ENCODE data around the gene ARHGAP10.
A peak's percentile ranks its signal among the peaks of the same experiment; 100 is the strongest.

The ARHGAP10 gene

GRCh38 chr4:147843162-147843561 lies 111.3 kb downstream of the ARHGAP10 start:
- TF ChIP-seq, protein P1, sequence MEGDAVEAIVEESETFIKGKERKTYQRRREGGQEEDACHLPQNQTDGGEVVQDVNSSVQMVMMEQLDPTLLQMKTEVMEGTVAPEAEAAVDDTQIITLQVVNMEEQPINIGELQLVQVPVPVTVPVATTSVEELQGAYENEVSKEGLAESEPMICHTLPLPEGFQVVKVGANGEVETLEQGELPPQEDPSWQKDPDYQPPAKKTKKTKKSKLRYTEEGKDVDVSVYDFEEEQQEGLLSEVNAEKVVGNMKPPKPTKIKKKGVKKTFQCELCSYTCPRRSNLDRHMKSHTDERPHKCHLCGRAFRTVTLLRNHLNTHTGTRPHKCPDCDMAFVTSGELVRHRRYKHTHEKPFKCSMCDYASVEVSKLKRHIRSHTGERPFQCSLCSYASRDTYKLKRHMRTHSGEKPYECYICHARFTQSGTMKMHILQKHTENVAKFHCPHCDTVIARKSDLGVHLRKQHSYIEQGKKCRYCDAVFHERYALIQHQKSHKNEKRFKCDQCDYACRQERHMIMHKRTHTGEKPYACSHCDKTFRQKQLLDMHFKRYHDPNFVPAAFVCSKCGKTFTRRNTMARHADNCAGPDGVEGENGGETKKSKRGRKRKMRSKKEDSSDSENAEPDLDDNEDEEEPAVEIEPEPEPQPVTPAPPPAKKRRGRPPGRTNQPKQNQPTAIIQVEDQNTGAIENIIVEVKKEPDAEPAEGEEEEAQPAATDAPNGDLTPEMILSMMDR (IDR thresholded peaks at IDR 0.05; ENCODE audit: low read depth, low read length), result peak; percentile 3
- in situ Hi-C loops (cut with HindIII; ENCODE audit: low sequenced_read_pairs), result no loop called here
- DNase-seq (ENCODE audit: low read depth, low spot score), result no peak

DNA sequence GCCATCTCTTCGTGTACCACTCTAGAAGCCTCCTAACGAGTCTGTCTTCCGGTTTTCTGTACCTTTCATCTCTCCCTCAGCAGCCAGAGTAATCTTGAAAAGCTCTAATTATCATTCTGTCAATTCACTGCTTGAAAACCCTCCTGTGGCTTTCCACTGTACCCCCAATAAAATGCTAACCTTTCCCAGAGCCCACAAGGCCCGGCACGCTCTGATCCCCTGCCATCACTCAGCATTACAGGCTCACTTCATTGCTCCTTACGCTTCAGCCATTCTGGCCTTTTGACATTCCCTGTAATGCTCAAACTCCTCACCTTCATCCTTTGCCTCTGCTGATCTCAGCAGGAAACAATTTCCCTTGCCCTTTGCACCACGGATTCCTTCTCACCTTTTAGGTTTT lies 112.9 kb downstream of the ARHGAP10 start:
- no peak for DNase-seq (ENCODE audit: low read depth, low spot score)
- no peak overlapping the region for H3K4me3 ChIP-seq (ENCODE audit: low read depth, low read length)
- TF ChIP-seq, protein P1 (IDR thresholded peaks at IDR 0.05; ENCODE audit: low read depth, low read length), result no peak
- in situ Hi-C loops (cut with HindIII; ENCODE audit: low sequenced_read_pairs), result no loop called here

More at GRCh38 chr4:147843162-147843561, 111.3 kb downstream of the ARHGAP10 start:
- no peak overlapping the region for H3K4me3 ChIP-seq (ENCODE audit: low read depth, low read length)

DNA sequence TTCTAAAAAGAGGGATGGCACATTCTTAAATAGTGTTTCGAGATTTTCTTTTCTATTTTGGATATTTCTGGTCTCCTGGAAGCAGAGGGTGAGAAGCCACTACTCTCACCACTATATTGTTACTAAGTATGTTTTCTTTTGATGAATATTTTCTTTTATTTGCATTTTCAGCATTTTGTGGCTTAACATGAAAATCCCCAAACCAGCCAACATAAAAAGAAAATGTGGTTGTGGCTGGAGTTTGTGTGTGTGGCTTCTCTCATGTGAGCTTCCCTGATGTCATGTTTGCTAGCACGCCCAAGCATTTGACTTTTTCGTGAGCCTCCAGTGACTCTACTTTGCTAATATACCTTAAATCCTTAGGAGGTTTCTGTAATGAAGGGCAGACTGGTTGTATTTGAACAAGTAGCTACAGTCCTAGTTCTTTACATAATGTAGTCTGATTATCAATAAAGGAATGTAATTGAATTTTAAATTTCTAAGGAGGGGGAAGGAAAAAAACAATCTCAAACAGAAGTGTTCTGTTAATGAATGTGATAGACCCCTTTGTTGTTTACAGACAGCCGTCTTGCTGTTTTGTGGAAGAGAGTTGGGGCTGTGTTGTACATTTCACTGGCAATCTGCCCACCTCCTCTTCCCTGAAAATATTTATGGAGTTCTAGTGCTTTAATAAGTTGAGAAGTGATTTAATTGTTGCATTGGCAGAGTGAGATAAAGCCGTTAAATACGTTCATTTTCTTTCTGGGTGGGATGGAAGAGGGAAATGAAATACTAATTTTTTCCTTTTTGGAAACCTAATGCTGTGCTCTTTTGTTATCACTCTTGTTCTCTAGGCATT lies 114.6 kb downstream of the ARHGAP10 start:
- no peak overlapping the region for H3K4me3 ChIP-seq (ENCODE audit: low read depth, low read length)
- DNase-seq (ENCODE audit: low read depth, low spot score), result no peak
- TF ChIP-seq, protein P1 (IDR thresholded peaks at IDR 0.05; ENCODE audit: low read depth, low read length), result no peak
- in situ Hi-C loops (cut with HindIII; ENCODE audit: low sequenced_read_pairs), result no loop called here

GRCh38 chr4:147847751-147848590 lies 116.1 kb downstream of the ARHGAP10 start:
- H3K4me3 ChIP-seq (ENCODE audit: low read depth, low read length), result no peak overlapping the region
- in situ Hi-C loops (cut with HindIII; ENCODE audit: low sequenced_read_pairs), result no loop called here
- DNase-seq (ENCODE audit: low read depth, low spot score), result no peak
- TF ChIP-seq, protein P1 (IDR thresholded peaks at IDR 0.05; ENCODE audit: low read depth, low read length), result no peak

GRCh38 chr4:147848634-147849033 lies 116.7 kb downstream of the ARHGAP10 start:
- no peak overlapping the region for H3K4me3 ChIP-seq (ENCODE audit: low read depth, low read length)
- in situ Hi-C loops (cut with HindIII; ENCODE audit: low sequenced_read_pairs), result no loop called here
- no peak for DNase-seq (ENCODE audit: low read depth, low spot score)
- TF ChIP-seq, protein P1 (IDR thresholded peaks at IDR 0.05; ENCODE audit: low read depth, low read length), result no peak

GRCh38 chr4:147851135-147851534 lies 119.2 kb downstream of the ARHGAP10 start:
- no peak for DNase-seq (ENCODE audit: low read depth, low spot score)
- in situ Hi-C loops (cut with HindIII; ENCODE audit: low sequenced_read_pairs), result no loop called here
- TF ChIP-seq, protein P1 (IDR thresholded peaks at IDR 0.05; ENCODE audit: low read depth, low read length), result no peak
- H3K4me3 ChIP-seq (ENCODE audit: low read depth, low read length), result no peak overlapping the region
